HUES6 (cell line): ENCODE data around the gene NOP53.

ENCODE experiments used
- H3K27ac ChIP-seq: 2 replicates; pipeline ENCODE4 v1.7.0; 2013; ENCODE audit warnings: low read depth, mild to moderate bottlenecking, low read length, inconsistent platforms
- H3K27me3 ChIP-seq: 2 replicates; pipeline ENCODE4 v1.6.1; 2013; ENCODE audit warnings: low read length; ENCODE audit not compliant: control insufficient read depth, insufficient read depth
- H3K36me3 ChIP-seq: 2 replicates; pipeline ENCODE4 v1.6.1; 2013; ENCODE audit warnings: low read length; ENCODE audit not compliant: control insufficient read depth, insufficient read depth
- H3K4me1 ChIP-seq: 2 replicates; pipeline ENCODE4 v1.6.1; 2013; ENCODE audit warnings: low read length; ENCODE audit not compliant: control insufficient read depth, insufficient read depth
- H3K4me3 ChIP-seq: 2 replicates; pipeline ENCODE4 v1.5.1; 2013; ENCODE audit warnings: low read depth, low read length
- H3K9ac ChIP-seq: one replicate; pipeline ENCODE4 v1.6.1; 2013; ENCODE audit warnings: mild to moderate bottlenecking, low read length
- H3K9me3 ChIP-seq: 2 replicates; pipeline ENCODE4 v1.6.1; 2013; ENCODE audit warnings: low read depth, low read length; ENCODE audit not compliant: control insufficient read depth, insufficient read depth

NOP53 gene

DNA sequence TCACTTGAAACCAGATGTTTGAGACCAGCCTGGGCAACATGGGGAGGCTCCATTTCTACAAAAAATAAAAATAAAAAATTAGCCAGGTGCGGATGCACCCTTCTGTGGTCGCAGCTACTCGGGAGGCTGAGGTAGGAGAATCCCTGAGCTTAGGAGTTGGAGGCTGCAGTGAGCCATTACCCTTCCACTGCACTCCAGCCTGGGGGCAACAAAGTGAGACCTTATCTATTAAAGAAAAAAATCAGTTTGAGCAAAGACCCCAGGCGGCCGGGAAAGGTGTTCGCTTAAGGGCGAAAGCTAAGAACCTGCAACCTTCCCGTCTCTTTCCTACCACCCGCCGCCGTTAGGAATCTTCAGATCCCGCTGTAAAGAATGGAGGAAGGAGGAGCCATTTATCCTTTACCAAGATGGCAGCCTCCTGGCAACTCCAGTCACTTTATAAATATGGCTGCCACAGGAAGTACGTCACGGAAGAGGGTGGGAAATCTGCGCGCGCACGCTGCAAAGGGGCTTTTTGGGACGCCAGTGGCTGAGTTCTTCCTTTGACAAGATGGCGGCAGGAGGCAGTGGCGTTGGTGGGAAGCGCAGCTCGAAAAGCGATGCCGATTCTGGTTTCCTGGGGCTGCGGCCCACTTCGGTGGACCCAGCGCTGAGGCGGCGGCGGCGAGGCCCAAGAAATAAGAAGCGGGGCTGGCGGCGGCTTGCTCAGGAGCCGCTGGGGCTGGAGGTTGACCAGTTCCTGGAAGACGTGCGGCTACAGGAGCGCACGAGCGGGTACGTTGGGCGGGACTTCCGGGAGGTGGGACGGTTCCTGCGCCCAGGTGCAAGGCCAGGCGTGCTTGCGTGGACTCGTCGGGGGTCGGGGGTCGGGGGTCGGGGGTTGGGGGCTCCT is at the start of gene NOP53:
NOP53 (plus strand) TSS at position 537 of the 892 bp plus-strand sequence; CDS start at position 551, 14 bp downstream.
- Histone ChIP-seq H3K4me1 (peaks cover 4% of the 10 kb centered on the region), H3K4me3 (peak within 1 kb of the TSS; percentile 91), H3K27me3 (no peaks in the 10 kb centered on the region), H3K36me3 (peaks cover 35% of the 10 kb centered on the region), H3K27ac (peak within 1 kb of the TSS; percentile 99), H3K9ac (peak within 1 kb of the TSS; percentile 98), H3K9me3 (no peaks in the 10 kb centered on the region)

DNA sequence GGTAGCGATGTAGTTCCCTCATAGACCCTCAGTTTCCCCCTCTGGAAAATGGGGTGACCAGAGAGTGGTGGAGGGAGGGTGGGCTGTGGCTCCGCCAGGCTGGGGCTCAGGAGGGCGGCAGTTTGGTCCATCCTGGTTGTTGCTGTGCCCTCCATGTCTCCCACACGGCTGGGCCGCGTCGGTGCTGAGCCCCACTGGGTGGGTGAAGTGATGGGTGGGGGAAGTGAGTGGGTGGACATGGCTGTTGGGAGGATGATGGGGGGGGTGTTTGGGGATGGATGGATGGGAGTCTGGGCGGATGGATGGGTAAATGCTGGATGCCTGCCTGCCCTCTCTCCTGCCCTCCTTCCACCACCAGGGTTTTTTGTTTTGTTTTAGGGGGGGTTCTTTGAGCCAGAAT is 48.7 kb upstream of the NOP53 start:
- peaks cover 49% of the 10 kb centered on the region for H3K36me3 ChIP-seq
- H3K4me1 ChIP-seq = no peaks in the 10 kb centered on the region
- H3K4me3 ChIP-seq = no peak overlapping the region
- H3K27me3 ChIP-seq = no peaks in the 10 kb centered on the region
- no peaks in the 10 kb centered on the region for H3K9me3 ChIP-seq
- no peak overlapping the region for H3K27ac ChIP-seq
- H3K9ac ChIP-seq = no peak overlapping the region

GRCh38 chr19:47697863-47698609 is 47.3 kb upstream of the NOP53 start:
- H3K4me3 ChIP-seq = no peak overlapping the region
- H3K27me3 ChIP-seq = no peaks in the 10 kb centered on the region
- H3K4me1 ChIP-seq = no peaks in the 10 kb centered on the region
- peaks cover 48% of the 10 kb centered on the region for H3K36me3 ChIP-seq
- H3K9ac ChIP-seq = no peak overlapping the region
- H3K27ac ChIP-seq = no peak overlapping the region
- H3K9me3 ChIP-seq = no peaks in the 10 kb centered on the region

GRCh38 chr19:47698631-47699359 is 46.6 kb upstream of the NOP53 start:
- Histone ChIP-seq H3K36me3 (peaks cover 49% of the 10 kb centered on the region), H3K4me3 (no peak overlapping the region), H3K9ac (no peak overlapping the region), H3K27me3 (no peaks in the 10 kb centered on the region), H3K9me3 (no peaks in the 10 kb centered on the region), H3K4me1 (no peaks in the 10 kb centered on the region), H3K27ac (no peak overlapping the region)

- H3K27ac ChIP-seq = no peak overlapping the region
- no peaks in the 10 kb centered on the region for H3K27me3 ChIP-seq
- H3K9ac ChIP-seq = no peak overlapping the region
- no peak overlapping the region for H3K4me3 ChIP-seq
- no peaks in the 10 kb centered on the region for H3K4me1 ChIP-seq
- H3K9me3 ChIP-seq = no peaks in the 10 kb centered on the region
- peaks cover 49% of the 10 kb centered on the region for H3K36me3 ChIP-seq
Observed at GRCh38 chr19:47699360-47699917, 45.9 kb upstream of the NOP53 start.

GRCh38 chr19:47700934-47701716 is 44.2 kb upstream of the NOP53 start:
- no peaks in the 10 kb centered on the region for H3K9me3 ChIP-seq
- H3K9ac ChIP-seq = no peak overlapping the region
- no peak overlapping the region for H3K27ac ChIP-seq
- peaks cover 41% of the 10 kb centered on the region for H3K36me3 ChIP-seq
- H3K4me1 ChIP-seq = no peaks in the 10 kb centered on the region
- no peaks in the 10 kb centered on the region for H3K27me3 ChIP-seq
- H3K4me3 ChIP-seq = no peak overlapping the region

GRCh38 chr19:47701717-47702552 is 43.4 kb upstream of the NOP53 start:
- Histone ChIP-seq H3K27ac (no peak overlapping the region), H3K4me3 (no peak overlapping the region), H3K4me1 (no peaks in the 10 kb centered on the region), H3K36me3 (peaks cover 36% of the 10 kb centered on the region), H3K9me3 (no peaks in the 10 kb centered on the region), H3K9ac (no peak overlapping the region), H3K27me3 (no peaks in the 10 kb centered on the region)

DNA sequence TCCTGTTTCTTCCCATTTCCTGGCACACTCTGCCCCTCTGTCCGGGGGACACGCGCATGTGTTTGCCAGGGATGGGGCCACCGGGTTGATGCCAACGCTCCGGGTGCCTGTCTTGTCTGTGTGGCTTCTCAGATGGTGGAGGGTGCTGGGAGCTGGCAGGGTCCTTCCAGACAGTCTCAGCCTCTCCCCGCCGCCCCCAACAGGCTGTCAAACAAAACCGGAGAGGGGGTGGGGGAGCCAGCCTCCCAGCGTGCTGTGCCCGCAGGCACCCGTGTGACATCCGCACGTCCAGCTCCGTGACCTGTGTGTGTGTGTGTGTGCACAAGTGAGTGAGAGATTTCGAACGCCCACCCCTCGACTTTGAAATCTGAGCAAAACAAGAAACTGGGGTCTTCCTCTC is 42.7 kb upstream of the NOP53 start:
- Histone ChIP-seq H3K4me3 (no peak overlapping the region), H3K27me3 (no peaks in the 10 kb centered on the region), H3K9ac (no peak overlapping the region), H3K36me3 (peaks cover 36% of the 10 kb centered on the region), H3K9me3 (no peaks in the 10 kb centered on the region), H3K27ac (no peak overlapping the region), H3K4me1 (no peaks in the 10 kb centered on the region)

GRCh38 chr19:47703301-47703700 is 42.0 kb upstream of the NOP53 start:
- no peak overlapping the region for H3K4me3 ChIP-seq
- no peaks in the 10 kb centered on the region for H3K9me3 ChIP-seq
- peaks cover 36% of the 10 kb centered on the region for H3K36me3 ChIP-seq
- no peak overlapping the region for H3K9ac ChIP-seq
- no peaks in the 10 kb centered on the region for H3K4me1 ChIP-seq
- H3K27ac ChIP-seq = no peak overlapping the region
- no peaks in the 10 kb centered on the region for H3K27me3 ChIP-seq
